Suppressor macrophage (primary cell): ENCODE data around the gene ZNF618.
A peak's percentile ranks its signal among the peaks of the same experiment; 100 is the strongest.

Experiments used
- DNase-seq, 4 experiments: peaks; one replicate each; pipeline ENCODE4 v3.0.0-alpha.2; 2020 to 2022

ZNF618 gene

DNA sequence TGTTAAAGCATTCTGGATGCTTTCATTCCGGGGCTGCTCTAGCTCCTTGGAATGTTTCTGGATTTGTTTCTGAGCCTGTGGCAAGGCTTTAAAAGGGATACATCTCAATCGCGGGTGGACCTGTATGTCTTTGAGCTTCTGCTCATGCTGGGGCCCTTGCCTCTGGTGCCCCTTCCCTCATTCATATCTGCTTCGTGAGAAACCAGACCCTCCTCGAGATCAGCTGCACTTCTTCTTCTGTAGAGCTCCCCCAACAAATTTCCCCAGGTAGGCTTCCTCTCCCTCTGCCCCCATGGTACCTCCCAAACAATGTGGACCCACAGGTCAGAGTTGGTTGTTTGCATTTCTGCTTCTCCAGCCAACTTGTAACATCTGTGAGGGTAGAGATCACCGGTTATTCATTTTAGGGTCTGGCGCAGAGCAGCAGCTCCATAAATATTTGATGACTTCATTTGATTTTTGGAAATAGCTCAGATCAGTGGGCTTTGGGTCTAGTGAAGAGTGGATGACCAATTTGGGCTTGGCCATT lies 6.6 kb downstream of the ZNF618 start:
- DNase-seq, result no peak

- peak in 1 of 4 experiments; percentile 3 for DNase-seq
These were observed 9.3 kb downstream of the ZNF618 start for GRCh38 chr9:113885183-113886025.

DNA sequence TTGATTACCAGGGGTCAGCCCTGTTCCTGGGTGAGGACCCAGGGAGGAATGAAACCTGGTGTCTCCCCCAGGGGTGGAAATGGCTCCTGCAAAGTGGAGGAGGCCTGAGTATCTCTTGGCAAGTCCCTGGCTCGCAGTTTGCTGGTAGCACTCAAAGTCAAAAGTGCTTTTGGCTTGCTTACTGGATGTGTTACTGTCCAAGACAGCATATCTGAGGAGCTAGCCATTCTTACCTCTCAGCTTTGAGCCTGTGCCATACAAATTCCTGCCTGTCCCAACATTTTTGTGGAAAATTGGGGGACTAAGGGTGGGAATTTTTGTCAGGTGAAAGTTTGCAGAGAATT lies 9.9 kb downstream of the ZNF618 start:
- peak in 1 of 4 experiments; percentile 5 for DNase-seq

DNA sequence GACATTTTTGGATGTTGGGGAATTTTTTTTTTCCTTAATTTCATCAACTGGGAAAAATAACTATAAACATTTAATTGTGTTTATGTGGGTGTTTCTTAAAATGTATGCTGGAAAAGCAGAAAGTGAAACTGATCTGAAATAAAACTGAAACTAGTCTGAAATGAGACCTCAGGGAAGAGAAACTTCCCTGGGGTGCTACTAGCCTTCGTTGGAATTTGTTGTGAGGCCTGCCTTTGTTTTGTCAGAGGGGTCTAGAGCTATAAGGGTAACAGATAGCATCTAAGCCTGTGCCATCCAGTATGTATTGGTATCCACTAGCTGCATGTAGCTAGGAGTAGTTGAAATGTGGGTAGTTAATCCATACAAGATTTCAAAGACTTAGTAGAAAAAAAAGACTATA lies 10.4 kb downstream of the ZNF618 start:
- peak in 3 of 4 experiments; percentile 14 to 41 (median 15) for DNase-seq

- peak; percentile 30 to 54 (median 46) for DNase-seq
These were observed 10.8 kb downstream of the ZNF618 start for GRCh38 chr9:113886933-113887332.

- DNase-seq, result no peak
These were observed 11.3 kb downstream of the ZNF618 start for GRCh38 chr9:113887436-113887835.

DNA sequence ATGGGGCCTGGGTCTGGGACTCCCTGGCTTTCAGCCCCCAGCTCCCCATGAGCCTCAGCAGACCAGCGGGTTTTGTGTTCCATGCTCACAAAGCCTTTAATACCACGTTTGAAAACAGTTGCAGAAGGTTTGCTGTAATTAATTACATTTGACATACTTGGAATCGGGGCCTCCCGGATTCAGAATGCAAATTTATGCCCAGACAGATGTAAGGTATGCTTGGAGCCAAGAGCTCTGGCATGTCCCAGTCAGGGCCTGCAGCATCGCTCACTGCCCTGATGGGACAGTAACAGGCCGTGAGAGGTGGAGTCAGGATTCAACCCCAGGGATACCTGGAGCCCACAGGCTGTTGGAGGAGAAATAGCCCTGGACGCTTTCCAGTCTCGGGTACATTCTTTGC lies 12.2 kb downstream of the ZNF618 start:
- no peak for DNase-seq

- DNase-seq, result no peak
These were observed 12.9 kb downstream of the ZNF618 start for GRCh38 chr9:113888976-113889375.

DNA sequence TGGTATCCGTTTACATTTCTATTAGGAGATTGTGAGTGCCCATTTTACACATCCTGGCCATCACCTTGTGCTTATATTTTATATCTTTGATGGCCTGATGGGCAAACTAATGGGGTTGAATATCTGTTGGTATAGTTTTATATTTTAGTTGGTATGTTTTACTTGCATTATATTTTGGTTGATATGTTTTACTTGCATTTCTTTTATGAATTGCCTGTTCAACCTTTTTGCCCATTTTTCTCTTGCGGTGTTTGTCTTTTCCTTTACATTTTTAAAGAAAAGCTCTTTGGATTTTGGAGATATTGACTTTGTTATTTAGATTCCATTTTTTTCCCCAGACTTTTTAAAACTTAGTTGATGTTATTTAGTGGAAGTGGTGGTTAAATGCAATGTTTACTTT lies 14.6 kb downstream of the ZNF618 start:
- no peak for DNase-seq

GRCh38 chr9:113892861-113893491 lies 16.9 kb downstream of the ZNF618 start:
- no peak for DNase-seq

GRCh38 chr9:113894166-113894565 lies 18.1 kb downstream of the ZNF618 start:
- no peak for DNase-seq

DNA sequence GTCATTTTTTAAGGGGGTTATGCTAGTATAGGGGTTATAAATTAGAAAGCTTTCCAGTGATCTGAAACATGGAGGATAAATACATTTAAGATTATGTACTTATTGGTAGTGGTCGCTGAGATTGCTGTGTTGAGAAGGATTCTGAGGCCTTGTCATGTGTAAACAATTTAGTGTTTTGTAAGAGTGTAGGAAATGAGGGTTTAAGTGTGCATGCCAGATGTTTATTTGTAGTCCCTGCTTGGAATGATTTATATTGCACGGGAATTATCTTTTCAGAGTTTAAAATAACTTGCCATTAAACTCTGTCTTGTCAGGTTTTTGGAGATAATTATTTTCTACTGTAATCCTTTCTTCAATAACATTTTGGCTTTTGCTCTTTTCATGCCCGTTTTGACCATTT lies 19.4 kb downstream of the ZNF618 start:
- no peak for DNase-seq

- DNase-seq, result no peak
These were observed 20.6 kb downstream of the ZNF618 start for GRCh38 chr9:113896713-113897112.

- peak in 2 of 4 experiments; percentile 14 to 29 for DNase-seq
These were observed 22.0 kb downstream of the ZNF618 start for GRCh38 chr9:113898151-113898550.

GRCh38 chr9:113898596-113898995 lies 22.5 kb downstream of the ZNF618 start:
- DNase-seq, result no peak

DNA sequence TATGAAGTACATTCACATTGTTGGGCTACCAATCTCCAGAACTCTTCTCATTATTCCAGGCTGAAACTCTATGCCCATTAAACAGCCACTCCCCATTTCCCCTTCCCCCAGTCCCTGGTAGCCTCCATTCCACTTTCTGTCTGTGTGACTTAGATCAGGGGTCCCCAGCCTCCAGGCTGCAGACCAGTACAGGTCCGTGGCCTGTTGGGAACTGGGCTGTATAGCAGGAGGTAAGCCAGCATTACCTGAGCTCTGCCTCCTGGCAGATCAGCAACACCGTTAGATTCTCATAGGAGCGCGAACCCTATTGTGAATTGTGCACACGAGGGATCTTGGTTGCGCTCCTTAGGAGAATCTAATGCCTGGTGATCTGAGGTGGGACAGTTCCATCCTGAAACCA lies 23.1 kb downstream of the ZNF618 start:
- no peak for DNase-seq

DNA sequence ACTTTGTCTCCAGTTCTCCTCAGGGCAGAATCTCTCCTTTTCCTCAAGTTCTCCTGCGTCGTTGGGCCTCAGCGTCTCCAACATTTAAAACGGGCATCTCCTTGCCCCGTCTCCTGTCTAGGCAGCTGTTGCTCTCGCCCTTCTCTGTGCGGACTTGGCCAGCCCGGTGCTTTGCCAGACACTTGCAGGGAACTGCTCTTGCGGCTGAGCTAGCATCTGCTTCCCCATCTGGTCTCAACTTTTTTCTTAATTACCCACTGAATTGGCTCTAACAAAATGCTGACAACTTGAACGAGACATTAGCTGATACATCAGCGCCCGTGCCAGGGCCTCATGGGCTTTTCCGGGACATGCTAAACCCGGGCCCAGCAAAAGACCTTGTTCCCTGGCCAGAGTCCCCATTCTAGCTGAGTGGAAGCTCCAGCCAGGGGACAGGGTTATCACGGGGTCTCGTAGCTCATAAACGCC lies 25.1 kb downstream of the ZNF618 start:
- no peak for DNase-seq

DNA sequence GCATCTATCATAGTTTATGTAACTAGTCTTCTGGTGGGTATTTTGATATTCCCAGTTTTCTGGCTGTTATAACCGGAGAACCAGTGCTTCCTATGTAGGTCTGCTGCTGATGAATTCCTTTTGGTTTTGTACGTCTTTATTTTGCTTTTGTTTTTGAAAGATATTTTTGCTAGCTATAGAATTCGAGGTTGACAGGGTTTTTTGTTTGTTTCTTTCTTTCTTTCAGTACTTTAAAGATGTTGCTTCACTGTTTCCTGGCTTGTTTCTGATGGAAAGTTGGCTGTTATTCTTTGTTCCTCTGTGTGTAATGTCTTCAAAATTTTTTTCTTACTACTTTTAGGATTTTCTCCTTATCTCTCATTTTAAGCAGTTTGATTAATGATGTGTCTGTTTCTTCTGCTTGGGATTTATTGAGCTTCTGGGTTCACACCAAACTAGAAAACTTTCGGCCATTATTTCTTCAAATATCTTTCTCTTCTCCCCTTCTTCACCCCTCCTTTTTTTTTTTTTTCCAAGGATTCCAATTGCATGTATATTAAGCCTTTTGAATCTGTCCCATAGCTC lies 27.5 kb downstream of the ZNF618 start:
- DNase-seq, result no peak

GRCh38 chr9:113906411-113907110 lies 30.5 kb downstream of the ZNF618 start:
- peak; percentile 59 to 78 (median 71) for DNase-seq

- DNase-seq, result peak; percentile 41 to 81 (median 66)
These were observed 31.2 kb downstream of the ZNF618 start for GRCh38 chr9:113907282-113907681.

GRCh38 chr9:113909421-113909820 lies 33.3 kb downstream of the ZNF618 start:
- DNase-seq, result no peak

DNA sequence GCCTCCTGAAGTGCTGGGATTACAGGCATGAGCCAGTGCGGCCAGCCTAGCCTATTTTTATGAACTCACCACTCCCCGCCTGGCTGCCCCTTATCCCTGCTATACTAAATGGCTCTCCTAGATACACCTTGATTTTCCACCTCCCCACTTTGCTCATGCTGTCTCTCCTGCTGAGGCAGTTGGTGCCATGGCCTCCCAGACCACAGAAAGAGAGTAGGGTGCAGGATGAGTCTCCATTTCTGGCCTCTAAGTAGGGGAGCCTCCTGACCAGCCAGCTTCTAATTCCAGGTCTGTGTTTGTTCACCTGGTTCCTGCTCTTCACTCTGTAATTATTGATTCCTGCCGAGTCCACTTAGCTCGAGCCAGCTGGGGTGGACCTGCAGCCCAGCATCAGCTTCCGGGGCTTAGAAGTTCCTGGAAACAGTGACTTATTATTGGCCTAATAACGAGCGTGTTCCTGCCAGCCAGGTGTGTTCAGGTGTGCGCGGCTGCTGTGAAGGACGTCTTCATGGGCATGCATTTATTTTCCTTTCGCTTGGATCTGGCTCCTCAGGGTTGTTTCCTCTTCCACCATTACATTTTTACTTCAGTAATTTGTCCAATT lies 34.0 kb downstream of the ZNF618 start:
- DNase-seq, result no peak
